A673 (cell line): ENCODE results near the gene PHACTR2. TPM values are rescaled to one million over a fixed set of nuclear protein-coding genes. Genes with fewer than 3 reads are reported as not detected.

Experiments used
- BruUV-seq: library from RNA; stranded (reverse); fragments of 400-500 nt; replicated peaks from 2 replicates; lab custom pipeline; 2021; lab: Mats Ljungman, UMichigan
- CTCF ChIA-PET: fragments of 300-600 bp; sonication (Branson Sonifier 250); formaldehyde crosslinking; loops from one replicate; lab custom pipeline; 2022; ENCODE audit warnings: antibody characterized with exemption; lab: Charles Lee
- POLR2A ChIA-PET: fragments of 300-600 bp; sonication (Branson Sonifier 250); formaldehyde crosslinking; loops from one replicate; lab custom pipeline; 2022; ENCODE audit warnings: antibody characterized with exemption; ENCODE audit not compliant: low non-redundant PET; lab: Charles Lee
- DNase-seq: peaks from one replicate; pipeline ENCODE4 v3.0.0-alpha.2; 2015; ENCODE audit warnings: low spot score
- H3K27ac ChIP-seq: fragments of 200-600 bp; sonication (generic); 2 replicates; pipeline ENCODE4 v1.5.1; 2016; ENCODE audit warnings: mixed run types, low read depth, mild to moderate bottlenecking, mixed read lengths, antibody characterized with exemption, low read length; ENCODE audit not compliant: poor library complexity, severe bottlenecking
- H3K27me3 ChIP-seq: fragments of 200-600 bp; sonication (generic); replicated peaks from 2 replicates; pipeline ENCODE4 v1.6.1; 2017; ENCODE audit warnings: mixed run types, low read depth, mild to moderate bottlenecking, mixed read lengths, antibody characterized with exemption, low read length; ENCODE audit not compliant: insufficient read depth, poor library complexity
- H3K36me3 ChIP-seq: fragments of 200-600 bp; sonication (generic); 2 replicates; pipeline ENCODE4 v1.6.1; 2016; ENCODE audit warnings: mixed run types, mild to moderate bottlenecking, mixed read lengths, antibody characterized with exemption, low read length; ENCODE audit not compliant: insufficient read depth, poor library complexity, severe bottlenecking
- H3K4me1 ChIP-seq: fragments of 200-600 bp; sonication (generic); 2 replicates; pipeline ENCODE4 v1.6.1; 2017; ENCODE audit warnings: mixed run types, mild to moderate bottlenecking, mixed read lengths, antibody characterized with exemption, low read length; ENCODE audit not compliant: insufficient read depth, poor library complexity, severe bottlenecking
- H3K4me3 ChIP-seq: fragments of 200-600 bp; sonication (generic); 2 replicates; pipeline ENCODE4 v1.5.1; 2016; ENCODE audit warnings: low read depth, mixed run types, mild to moderate bottlenecking, mixed read lengths, low read length; ENCODE audit not compliant: poor library complexity, severe bottlenecking
- H3K9me3 ChIP-seq: fragments of 200-600 bp; sonication (generic); 2 replicates; pipeline ENCODE4 v1.6.1; 2016; ENCODE audit warnings: mixed run types, low read depth, mild to moderate bottlenecking, mixed read lengths, antibody characterized with exemption, low read length; ENCODE audit not compliant: poor library complexity, severe bottlenecking
- CTCF ChIP-seq: fragments of 300-800, 200-600 bp; sonication (generic); conservative IDR thresholded peaks from 2 replicates; pipeline ENCODE4 v1.5.1; 2017; ENCODE audit warnings: low read depth, mild to moderate bottlenecking, antibody characterized with exemption, low read length, moderate library complexity, mixed read lengths
- EZH2 ChIP-seq: fragments of 200-600 bp; sonication (generic); IDR thresholded peaks from 2 replicates; pipeline ENCODE4 v1.6.1; 2017; ENCODE audit warnings: borderline replicate concordance, low read depth, mild to moderate bottlenecking, mixed read lengths, antibody characterized with exemption, low read length; ENCODE audit not compliant: poor library complexity, severe bottlenecking
- intact Hi-C: fragments of 100-400 bp; cut with micrococcal nuclease; formaldehyde crosslinking; loops from one replicate; pipeline ENCODE4 v1.10.0; 2022; ENCODE audit not compliant: unreplicated experiment
- total RNA-seq: library from RNA; stranded (reverse); gene quantifications from 2 replicates; pipeline ENCODE4 v1.2.3, GENCODE V29; 2021

Gene PHACTR2
- total RNA-seq, 1 experiment from 2014 or later = 2.4 TPM

- intact Hi-C loops = no loop called here
- no TSS peak for BruUV-seq
- Histone ChIP-seq H3K4me3 (no peak overlapping the region), H3K27ac (no peak overlapping the region), H3K4me1 (no peaks in the 10 kb centered on the region), H3K36me3 (no peaks in the 10 kb centered on the region), H3K27me3 (no peaks in the 10 kb centered on the region), H3K9me3 (no peaks in the 10 kb centered on the region)
- ChIA-PET POLR2A (no interaction called here), CTCF (no interaction called here)
- no peak for TF ChIP-seq CTCF
- TF ChIP-seq EZH2 = no peak
- no peak for DNase-seq
Measured at GRCh38 chr6:143821359-143821758, 143.6 kb downstream of the PHACTR2 start.

- Histone ChIP-seq H3K4me3 (no peak overlapping the region), H3K36me3 (no peaks in the 10 kb centered on the region), H3K9me3 (no peaks in the 10 kb centered on the region), H3K4me1 (no peaks in the 10 kb centered on the region), H3K27me3 (no peaks in the 10 kb centered on the region), H3K27ac (no peak overlapping the region)
- TF ChIP-seq CTCF (no peak), EZH2 (no peak)
- intact Hi-C loops = no loop called here
- no TSS peak for BruUV-seq
- POLR2A ChIA-PET = no interaction called here
- CTCF ChIA-PET = no interaction called here
- no peak for DNase-seq
Measured at GRCh38 chr6:143822584-143823024, 144.8 kb downstream of the PHACTR2 start.

- intact Hi-C loops = no loop called here
- CTCF ChIA-PET = no interaction called here
- Histone ChIP-seq H3K9me3 (no peaks in the 10 kb centered on the region), H3K36me3 (no peaks in the 10 kb centered on the region), H3K4me1 (no peaks in the 10 kb centered on the region), H3K4me3 (no peak overlapping the region), H3K27me3 (no peaks in the 10 kb centered on the region), H3K27ac (no peak overlapping the region)
- TF ChIP-seq EZH2 (no peak), CTCF (no peak)
- DNase-seq = no peak
- POLR2A ChIA-PET = no interaction called here
- no TSS peak for BruUV-seq
Measured at GRCh38 chr6:143823548-143823947, 145.8 kb downstream of the PHACTR2 start.
